K562 (cell line): ENCODE data around the gene ATXN2L. TPM values are rescaled to one million over a fixed set of nuclear protein-coding genes. Genes with fewer than 3 reads are reported as not detected.

Experiments
- ARID1B ChIP-seq: fragments of 450-650 bp; IDR thresholded peaks from 2 replicates; pipeline ENCODE4 v1.6.1; 2016; ENCODE audit warnings: antibody characterized with exemption, mild to moderate bottlenecking, inconsistent platforms
- BRF1 ChIP-seq: IDR thresholded peaks from 3 replicates; pipeline ENCODE4 v1.6.1; 2011; ENCODE audit warnings: borderline replicate concordance, mild to moderate bottlenecking; ENCODE audit not compliant: insufficient read length; ENCODE audit errors: extremely low read depth
- CCAR2 ChIP-seq: fragments of 200-400 bp; formaldehyde crosslinking; IDR thresholded peaks from 2 replicates; pipeline ENCODE4 v1.6.1; 2017; ENCODE audit warnings: mild to moderate bottlenecking, low read depth, low read length
- GATAD2A ChIP-seq: fragments of 450-650 bp; IDR thresholded peaks from 2 replicates; pipeline ENCODE4 v1.6.1; 2017
- HDAC3 ChIP-seq: fragments of 450-650 bp; IDR thresholded peaks from 2 replicates; pipeline ENCODE4 v1.6.1; 2018; ENCODE audit warnings: borderline replicate concordance, mild to moderate bottlenecking, moderate library complexity; ENCODE audit not compliant: partially characterized antibody
- MXD1 ChIP-seq: fragments of 250-450 bp; sonication (Bioruptor Pico); IDR thresholded peaks from 2 replicates; pipeline ENCODE4 v1.8.0; 2021; ENCODE audit warnings: borderline replicate concordance, mild to moderate bottlenecking, moderate library complexity; ENCODE audit not compliant: poor library complexity, severe bottlenecking
- NFRKB ChIP-seq: fragments of 450-650 bp; IDR thresholded peaks from 2 replicates; pipeline ENCODE4 v1.6.1; 2016; ENCODE audit warnings: low read depth
- NR2C1 ChIP-seq, 2 experiments: fragments of 450-650 bp; IDR thresholded peaks; 2 replicates each; pipeline ENCODE4 v1.6.1; 2017; ENCODE audit warnings: mild to moderate bottlenecking in 2 of 2, antibody characterized with exemption in 1 of 2, inconsistent platforms in 1 of 2, missing compliant biosample characterization in 1 of 2, missing genetic modification characterization in 1 of 2
- PHF20 ChIP-seq: fragments of 450-650 bp; IDR thresholded peaks from 2 replicates; pipeline ENCODE4 v1.6.1; 2018; ENCODE audit not compliant: partially characterized antibody
- PHF8 ChIP-seq: fragments of 200-600 bp; sonication (generic); IDR thresholded peaks from 2 replicates; pipeline ENCODE4 v1.6.1; 2012; ENCODE audit warnings: mixed run types, mild to moderate bottlenecking, inconsistent platforms, low read length, moderate library complexity, borderline replicate concordance
- SFPQ ChIP-seq: fragments of 200-400 bp; formaldehyde crosslinking; IDR thresholded peaks from 2 replicates; pipeline ENCODE4 v1.6.1; 2017; ENCODE audit warnings: mild to moderate bottlenecking, low read depth, low read length, moderate library complexity
- SUPT5H ChIP-seq: fragments of 450-650 bp; IDR thresholded peaks from 2 replicates; pipeline ENCODE4 v1.6.1; 2016
- TFAM ChIP-seq: fragments of 250-450 bp; sonication (Bioruptor Pico); conservative IDR thresholded peaks from 2 replicates; pipeline ENCODE4 v1.5.0; 2021; ENCODE audit warnings: mild to moderate bottlenecking, moderate library complexity
- ZBTB2 ChIP-seq: fragments of 450-650 bp; IDR thresholded peaks from 2 replicates; pipeline ENCODE4 v1.6.1; 2016; ENCODE audit warnings: antibody characterized with exemption
- ZNF133 ChIP-seq: fragments of 250-450 bp; sonication (Bioruptor Pico); IDR thresholded peaks from 2 replicates; pipeline ENCODE4 v1.4.0; 2020; ENCODE audit warnings: mild to moderate bottlenecking
- polyA plus RNA-seq, 8 experiments: library from polyadenylated mRNA; depleted of rRNA in 4 of 8; stranded (reverse) in 5 of 8; unstranded in 3 of 8; fragments of >200 nt; fragmentation: Nextera tagmentation in 2 of 8; fragmentation: Illumina TruSeq in 1 of 8; extraction: Ambion mirVana in 2 of 8; extraction: Trizol in 1 of 8; gene quantifications; 2 replicates each; pipeline versions ENCODE4 v1.2.1 to v1.2.3, GENCODE V29; 2011 to 2014; ENCODE audit warnings: inconsistent platforms in 1 of 8, missing spikeins in 1 of 8
- total RNA-seq, 7 experiments: library from RNA; depleted of rRNA in 6 of 7; stranded (reverse); fragments of >200 nt in 6 of 7; fragmentation: Illumina TruSeq in 2 of 7; extraction: Trizol in 2 of 7; gene quantifications; 2 replicates each; pipeline versions ENCODE4 v1.2.1 to v1.2.3, GENCODE V29; 2011 to 2021; ENCODE audit warnings: low replicate concordance in 1 of 7
- TF ChIP-seq, protein P1 (sequence below): fragments of 250-450 bp; sonication (Bioruptor Pico); IDR thresholded peaks from 2 replicates; pipeline ENCODE4 v1.5.0; 2020; ENCODE audit warnings: mild to moderate bottlenecking, borderline replicate concordance
- TF ChIP-seq, protein P2 (sequence below): sonication (generic); formaldehyde crosslinking; IDR thresholded peaks from 2 replicates; pipeline ENCODE4 v1.8.0; 2023; ENCODE audit warnings: mild to moderate bottlenecking, missing genetic modification reagents

ATXN2L gene
- total and polyA plus RNA-seq, 9 of the 15 experiments (the other 6 are each of a cell fraction or from before 2014, with no cell fraction given), result 3.8 to 280 (median 37.2) TPM

DNA sequence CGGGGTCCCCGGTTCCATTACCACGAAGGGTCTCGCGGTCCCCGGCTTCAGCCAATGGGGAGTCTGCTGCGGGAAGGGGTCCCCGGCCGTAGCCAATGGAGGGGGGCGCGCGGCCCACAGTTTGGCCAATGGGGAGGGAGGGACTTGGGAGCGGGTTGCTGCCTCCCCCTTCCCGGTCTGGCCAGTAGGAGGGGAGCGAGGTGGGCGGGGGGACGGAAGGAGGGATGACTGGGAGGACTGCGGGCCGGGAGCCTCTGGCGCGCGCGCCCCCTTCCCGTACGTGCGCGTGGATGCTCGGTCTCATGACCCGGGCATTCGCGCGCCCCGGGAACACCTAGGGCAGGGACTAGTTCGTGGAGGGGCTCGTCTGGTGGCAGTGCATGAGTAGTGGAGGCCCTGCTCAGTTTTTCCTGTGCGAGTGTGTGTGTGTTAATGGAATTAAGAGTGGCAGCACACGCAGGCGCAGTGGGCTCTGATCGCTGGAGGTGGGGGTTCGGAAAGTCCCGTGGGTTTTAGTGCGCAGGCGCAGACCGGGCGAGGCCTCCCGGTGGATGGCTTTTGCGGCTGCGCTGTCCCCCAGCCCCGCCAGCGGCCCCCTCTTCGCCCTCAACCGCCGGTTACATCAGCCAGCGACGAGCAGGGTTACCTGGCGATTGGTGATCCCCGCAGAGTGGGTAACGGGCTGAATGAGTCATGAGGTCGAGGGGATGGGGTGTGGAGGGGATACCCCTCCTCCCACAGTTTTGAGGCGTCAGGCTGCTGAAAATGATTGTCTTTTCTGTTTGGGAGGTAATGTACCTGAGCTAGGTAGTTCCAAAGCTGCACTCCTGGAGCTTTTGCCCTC is 1.3 kb downstream of the ATXN2L start (continued):
- TF ChIP-seq, protein P1, sequence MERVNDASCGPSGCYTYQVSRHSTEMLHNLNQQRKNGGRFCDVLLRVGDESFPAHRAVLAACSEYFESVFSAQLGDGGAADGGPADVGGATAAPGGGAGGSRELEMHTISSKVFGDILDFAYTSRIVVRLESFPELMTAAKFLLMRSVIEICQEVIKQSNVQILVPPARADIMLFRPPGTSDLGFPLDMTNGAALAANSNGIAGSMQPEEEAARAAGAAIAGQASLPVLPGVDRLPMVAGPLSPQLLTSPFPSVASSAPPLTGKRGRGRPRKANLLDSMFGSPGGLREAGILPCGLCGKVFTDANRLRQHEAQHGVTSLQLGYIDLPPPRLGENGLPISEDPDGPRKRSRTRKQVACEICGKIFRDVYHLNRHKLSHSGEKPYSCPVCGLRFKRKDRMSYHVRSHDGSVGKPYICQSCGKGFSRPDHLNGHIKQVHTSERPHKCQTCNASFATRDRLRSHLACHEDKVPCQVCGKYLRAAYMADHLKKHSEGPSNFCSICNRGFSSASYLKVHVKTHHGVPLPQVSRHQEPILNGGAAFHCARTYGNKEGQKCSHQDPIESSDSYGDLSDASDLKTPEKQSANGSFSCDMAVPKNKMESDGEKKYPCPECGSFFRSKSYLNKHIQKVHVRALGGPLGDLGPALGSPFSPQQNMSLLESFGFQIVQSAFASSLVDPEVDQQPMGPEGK (CRISPR knock-in tag), result no peak
- TF ChIP-seq NFRKB (peak; percentile 95; the same call in 1 of the 2 replicates), HDAC3 (no peak), ARID1B (no peak), PHF20 (no peak), PHF8 (peak; percentile 65; the same call in 1 of the 2 replicates), SFPQ (no peak), ZNF133 (CRISPR knock-in tag) (no peak), TFAM (no peak), MXD1 (no peak), SUPT5H (peak; percentile 90), CCAR2 (no peak), ZBTB2 (peak; percentile 96), BRF1 (no peak), GATAD2A (no peak), NR2C1 (IDR thresholded peaks at IDR 0.05) (no peak), NR2C1 (tag; IDR thresholded peaks at IDR 0.05) (no peak)
- TF ChIP-seq, protein P2, sequence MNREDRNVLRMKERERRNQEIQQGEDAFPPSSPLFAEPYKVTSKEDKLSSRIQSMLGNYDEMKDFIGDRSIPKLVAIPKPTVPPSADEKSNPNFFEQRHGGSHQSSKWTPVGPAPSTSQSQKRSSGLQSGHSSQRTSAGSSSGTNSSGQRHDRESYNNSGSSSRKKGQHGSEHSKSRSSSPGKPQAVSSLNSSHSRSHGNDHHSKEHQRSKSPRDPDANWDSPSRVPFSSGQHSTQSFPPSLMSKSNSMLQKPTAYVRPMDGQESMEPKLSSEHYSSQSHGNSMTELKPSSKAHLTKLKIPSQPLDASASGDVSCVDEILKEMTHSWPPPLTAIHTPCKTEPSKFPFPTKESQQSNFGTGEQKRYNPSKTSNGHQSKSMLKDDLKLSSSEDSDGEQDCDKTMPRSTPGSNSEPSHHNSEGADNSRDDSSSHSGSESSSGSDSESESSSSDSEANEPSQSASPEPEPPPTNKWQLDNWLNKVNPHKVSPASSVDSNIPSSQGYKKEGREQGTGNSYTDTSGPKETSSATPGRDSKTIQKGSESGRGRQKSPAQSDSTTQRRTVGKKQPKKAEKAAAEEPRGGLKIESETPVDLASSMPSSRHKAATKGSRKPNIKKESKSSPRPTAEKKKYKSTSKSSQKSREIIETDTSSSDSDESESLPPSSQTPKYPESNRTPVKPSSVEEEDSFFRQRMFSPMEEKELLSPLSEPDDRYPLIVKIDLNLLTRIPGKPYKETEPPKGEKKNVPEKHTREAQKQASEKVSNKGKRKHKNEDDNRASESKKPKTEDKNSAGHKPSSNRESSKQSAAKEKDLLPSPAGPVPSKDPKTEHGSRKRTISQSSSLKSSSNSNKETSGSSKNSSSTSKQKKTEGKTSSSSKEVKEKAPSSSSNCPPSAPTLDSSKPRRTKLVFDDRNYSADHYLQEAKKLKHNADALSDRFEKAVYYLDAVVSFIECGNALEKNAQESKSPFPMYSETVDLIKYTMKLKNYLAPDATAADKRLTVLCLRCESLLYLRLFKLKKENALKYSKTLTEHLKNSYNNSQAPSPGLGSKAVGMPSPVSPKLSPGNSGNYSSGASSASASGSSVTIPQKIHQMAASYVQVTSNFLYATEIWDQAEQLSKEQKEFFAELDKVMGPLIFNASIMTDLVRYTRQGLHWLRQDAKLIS (CRISPR knock-in tag), result no peak; the same call in none of the 2 replicates
